ENCODE data around the gene FLT1.

FLT1 gene

GRCh38 chr13:28432816-28433560, 61.9 kb downstream of the FLT1 start:
- DNase-seq (ENCODE audit: low spot score) = no peak
- no peak for FAIRE-seq

GRCh38 chr13:28429685-28430290, 65.1 kb downstream of the FLT1 start:
- no peak for DNase-seq (ENCODE audit: low spot score)
- no peak for FAIRE-seq

GRCh38 chr13:28429096-28429495, 65.8 kb downstream of the FLT1 start:
- FAIRE-seq (no peak), DNase-seq (ENCODE audit: low spot score) (no peak)

GRCh38 chr13:28426381-28426780, 68.5 kb downstream of the FLT1 start:
- no peak for DNase-seq (ENCODE audit: low spot score)
- FAIRE-seq = no peak

- no peak for FAIRE-seq
These were observed 69.1 kb downstream of the FLT1 start for GRCh38 chr13:28425793-28426192.

GRCh38 chr13:28424541-28424940, 70.4 kb downstream of the FLT1 start:
- no peak for DNase-seq (ENCODE audit: low spot score)
- no peak for FAIRE-seq

More at GRCh38 chr13:28425793-28426192, 69.1 kb downstream of the FLT1 start:
- DNase-seq (ENCODE audit: low spot score) = no peak

- FAIRE-seq (no peak), DNase-seq (ENCODE audit: low spot score) (no peak)
These were observed 71.9 kb downstream of the FLT1 start for GRCh38 chr13:28423010-28423409.

- no peak for FAIRE-seq
These were observed 73.1 kb downstream of the FLT1 start for GRCh38 chr13:28421676-28422410.

GRCh38 chr13:28420704-28421103, 74.2 kb downstream of the FLT1 start:
- DNase-seq (ENCODE audit: low spot score) (no peak), FAIRE-seq (no peak)

More at GRCh38 chr13:28421676-28422410, 73.1 kb downstream of the FLT1 start:
- DNase-seq (ENCODE audit: low spot score) = no peak

GRCh38 chr13:28415994-28416421, 78.9 kb downstream of the FLT1 start:
- DNase-seq (ENCODE audit: low spot score) (no peak), FAIRE-seq (no peak)

- DNase-seq (ENCODE audit: low spot score) (no peak), FAIRE-seq (no peak)
These were observed 80.9 kb downstream of the FLT1 start for GRCh38 chr13:28413999-28414398.

GRCh38 chr13:28412981-28413380, 81.9 kb downstream of the FLT1 start:
- DNase-seq (ENCODE audit: low spot score) (no peak), FAIRE-seq (no peak)

- DNase-seq (ENCODE audit: low spot score) (no peak), FAIRE-seq (no peak)
These were observed 83.0 kb downstream of the FLT1 start for GRCh38 chr13:28411831-28412353.

- DNase-seq (ENCODE audit: low spot score) (no peak), FAIRE-seq (no peak)
These were observed 84.8 kb downstream of the FLT1 start for GRCh38 chr13:28410096-28410495.

- no peak for FAIRE-seq
- DNase-seq (ENCODE audit: low spot score) = no peak
These were observed 85.3 kb downstream of the FLT1 start for GRCh38 chr13:28409648-28410047.

GRCh38 chr13:28408863-28409262, 86.1 kb downstream of the FLT1 start:
- FAIRE-seq = no peak
- DNase-seq (ENCODE audit: low spot score) = no peak

GRCh38 chr13:28408235-28408848, 86.6 kb downstream of the FLT1 start:
- DNase-seq (ENCODE audit: low spot score) = no peak
- FAIRE-seq = no peak

- DNase-seq (ENCODE audit: low spot score) = no peak
These were observed 88.1 kb downstream of the FLT1 start for GRCh38 chr13:28406733-28407266.

GRCh38 chr13:28402057-28402381, 92.9 kb downstream of the FLT1 start:
- FAIRE-seq (no peak), DNase-seq (ENCODE audit: low spot score) (no peak)

More at GRCh38 chr13:28406733-28407266, 88.1 kb downstream of the FLT1 start:
- FAIRE-seq = no peak

GRCh38 chr13:28401303-28402056, 93.4 kb downstream of the FLT1 start:
- no peak for FAIRE-seq
- DNase-seq (ENCODE audit: low spot score) = no peak

- FAIRE-seq (no peak), DNase-seq (ENCODE audit: low spot score) (no peak)
These were observed 98.9 kb downstream of the FLT1 start for GRCh38 chr13:28396053-28396452.

Data from RCC 7860 (cell line).